ENCODE data around the gene LCMT1.

DNA sequence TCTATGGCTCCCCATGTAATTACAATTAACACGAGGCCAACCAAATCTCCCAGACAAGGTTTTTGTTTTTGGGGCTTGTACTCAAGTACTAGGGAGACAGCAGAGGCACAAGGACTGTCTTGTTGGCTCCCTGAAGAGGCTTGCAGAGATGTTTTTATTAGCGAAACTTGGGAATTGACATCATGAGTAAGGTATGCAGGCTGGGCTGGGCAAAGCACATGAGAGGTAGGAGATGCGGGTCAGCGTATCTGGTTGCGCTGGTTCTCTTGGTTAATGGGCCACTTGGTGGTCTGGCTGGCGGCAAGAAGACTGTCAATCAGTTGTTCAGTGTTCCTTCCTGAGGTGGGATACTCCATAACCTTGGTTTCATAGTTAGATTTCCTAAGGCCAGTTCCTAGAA, 28.9 kb downstream of the LCMT1 start:
- TF ChIP-seq FOXJ3 (CRISPR knock-in tag; IDR thresholded peaks at IDR 0.05; ENCODE audit: borderline replicate concordance): no peak
- TF ChIP-seq, protein P1, sequence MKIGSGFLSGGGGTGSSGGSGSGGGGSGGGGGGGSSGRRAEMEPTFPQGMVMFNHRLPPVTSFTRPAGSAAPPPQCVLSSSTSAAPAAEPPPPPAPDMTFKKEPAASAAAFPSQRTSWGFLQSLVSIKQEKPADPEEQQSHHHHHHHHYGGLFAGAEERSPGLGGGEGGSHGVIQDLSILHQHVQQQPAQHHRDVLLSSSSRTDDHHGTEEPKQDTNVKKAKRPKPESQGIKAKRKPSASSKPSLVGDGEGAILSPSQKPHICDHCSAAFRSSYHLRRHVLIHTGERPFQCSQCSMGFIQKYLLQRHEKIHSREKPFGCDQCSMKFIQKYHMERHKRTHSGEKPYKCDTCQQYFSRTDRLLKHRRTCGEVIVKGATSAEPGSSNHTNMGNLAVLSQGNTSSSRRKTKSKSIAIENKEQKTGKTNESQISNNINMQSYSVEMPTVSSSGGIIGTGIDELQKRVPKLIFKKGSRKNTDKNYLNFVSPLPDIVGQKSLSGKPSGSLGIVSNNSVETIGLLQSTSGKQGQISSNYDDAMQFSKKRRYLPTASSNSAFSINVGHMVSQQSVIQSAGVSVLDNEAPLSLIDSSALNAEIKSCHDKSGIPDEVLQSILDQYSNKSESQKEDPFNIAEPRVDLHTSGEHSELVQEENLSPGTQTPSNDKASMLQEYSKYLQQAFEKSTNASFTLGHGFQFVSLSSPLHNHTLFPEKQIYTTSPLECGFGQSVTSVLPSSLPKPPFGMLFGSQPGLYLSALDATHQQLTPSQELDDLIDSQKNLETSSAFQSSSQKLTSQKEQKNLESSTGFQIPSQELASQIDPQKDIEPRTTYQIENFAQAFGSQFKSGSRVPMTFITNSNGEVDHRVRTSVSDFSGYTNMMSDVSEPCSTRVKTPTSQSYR (CRISPR knock-in tag; IDR thresholded peaks at IDR 0.05): no peak
- TF ChIP-seq, protein P2, sequence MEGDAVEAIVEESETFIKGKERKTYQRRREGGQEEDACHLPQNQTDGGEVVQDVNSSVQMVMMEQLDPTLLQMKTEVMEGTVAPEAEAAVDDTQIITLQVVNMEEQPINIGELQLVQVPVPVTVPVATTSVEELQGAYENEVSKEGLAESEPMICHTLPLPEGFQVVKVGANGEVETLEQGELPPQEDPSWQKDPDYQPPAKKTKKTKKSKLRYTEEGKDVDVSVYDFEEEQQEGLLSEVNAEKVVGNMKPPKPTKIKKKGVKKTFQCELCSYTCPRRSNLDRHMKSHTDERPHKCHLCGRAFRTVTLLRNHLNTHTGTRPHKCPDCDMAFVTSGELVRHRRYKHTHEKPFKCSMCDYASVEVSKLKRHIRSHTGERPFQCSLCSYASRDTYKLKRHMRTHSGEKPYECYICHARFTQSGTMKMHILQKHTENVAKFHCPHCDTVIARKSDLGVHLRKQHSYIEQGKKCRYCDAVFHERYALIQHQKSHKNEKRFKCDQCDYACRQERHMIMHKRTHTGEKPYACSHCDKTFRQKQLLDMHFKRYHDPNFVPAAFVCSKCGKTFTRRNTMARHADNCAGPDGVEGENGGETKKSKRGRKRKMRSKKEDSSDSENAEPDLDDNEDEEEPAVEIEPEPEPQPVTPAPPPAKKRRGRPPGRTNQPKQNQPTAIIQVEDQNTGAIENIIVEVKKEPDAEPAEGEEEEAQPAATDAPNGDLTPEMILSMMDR (IDR thresholded peaks at IDR 0.05): no peak
- no peak for TF ChIP-seq ELF4 (CRISPR knock-in tag; IDR thresholded peaks at IDR 0.05; ENCODE audit: low read depth)
- no peak for TF ChIP-seq ZNF232 (CRISPR knock-in tag; IDR thresholded peaks at IDR 0.05)
- no peak for TF ChIP-seq ZNF121 (CRISPR knock-in tag; IDR thresholded peaks at IDR 0.05)
- TF ChIP-seq, protein P3, sequence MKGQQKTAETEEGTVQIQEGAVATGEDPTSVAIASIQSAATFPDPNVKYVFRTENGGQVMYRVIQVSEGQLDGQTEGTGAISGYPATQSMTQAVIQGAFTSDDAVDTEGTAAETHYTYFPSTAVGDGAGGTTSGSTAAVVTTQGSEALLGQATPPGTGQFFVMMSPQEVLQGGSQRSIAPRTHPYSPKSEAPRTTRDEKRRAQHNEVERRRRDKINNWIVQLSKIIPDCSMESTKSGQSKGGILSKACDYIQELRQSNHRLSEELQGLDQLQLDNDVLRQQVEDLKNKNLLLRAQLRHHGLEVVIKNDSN (CRISPR knock-in tag; IDR thresholded peaks at IDR 0.05): no peak
- no peak for TF ChIP-seq NFYB (CRISPR knock-in tag; conservative IDR thresholded peaks at IDR 0.05; ENCODE audit: low read depth)
- no peak for TF ChIP-seq CREB1 (CRISPR knock-in tag; IDR thresholded peaks at IDR 0.05)
